BLaER1 (cell line): ENCODE measurements around the gene C5orf46.

Experiments
- H3K27ac ChIP-seq: shearing (Covaris generic); formaldehyde crosslinking; 2 replicates; pipeline ENCODE4 v1.8.1; 2022
- H3K27me3 ChIP-seq: shearing (Covaris generic); formaldehyde crosslinking; 2 replicates; pipeline ENCODE4 v1.8.1; 2022
- H3K36me3 ChIP-seq: shearing (Covaris generic); formaldehyde crosslinking; 2 replicates; pipeline ENCODE4 v1.8.1; 2022
- H3K4me1 ChIP-seq: shearing (Covaris generic); formaldehyde crosslinking; 2 replicates; pipeline ENCODE4 v1.8.1; 2022
- H3K4me2 ChIP-seq: shearing (Covaris generic); formaldehyde crosslinking; 2 replicates; pipeline ENCODE4 v1.8.1; 2022
- H3K4me3 ChIP-seq: shearing (Covaris generic); formaldehyde crosslinking; 2 replicates; pipeline ENCODE4 v1.8.1; 2022
- H3K9ac ChIP-seq: shearing (Covaris generic); formaldehyde crosslinking; 2 replicates; pipeline ENCODE4 v1.8.1; 2022
- H3K9me3 ChIP-seq: shearing (Covaris generic); formaldehyde crosslinking; 2 replicates; pipeline ENCODE4 v1.8.1; 2022
- H4K20me1 ChIP-seq: shearing (Covaris generic); formaldehyde crosslinking; 2 replicates; pipeline ENCODE4 v1.8.1; 2022
- Cebpa-rat ChIP-seq: shearing (Covaris generic); IDR thresholded peaks from 2 replicates; pipeline ENCODE4 v1.8.1; 2022

The C5orf46 gene

DNA sequence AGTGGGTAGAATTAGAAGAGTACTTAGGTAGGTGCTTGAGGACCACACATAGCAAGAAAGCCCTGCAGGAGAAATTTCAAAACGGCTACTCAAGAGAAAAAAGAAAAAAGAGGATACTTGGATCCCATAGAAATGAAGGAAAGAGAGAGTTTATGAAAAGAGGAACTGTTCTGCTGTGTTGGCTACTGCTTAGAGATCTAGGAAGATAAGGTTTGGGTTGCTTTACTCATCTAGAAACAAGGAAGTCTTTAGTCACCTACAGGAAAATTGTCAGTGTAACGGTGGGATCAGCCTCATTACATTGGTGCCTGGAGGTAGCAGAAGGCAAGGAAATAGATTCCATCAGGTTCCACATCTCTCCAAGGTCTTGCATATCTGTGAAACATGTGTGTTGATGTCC is 14.8 kb upstream of the C5orf46 start:
- Histone ChIP-seq H3K9me3 (no peaks in the 10 kb centered on the region), H4K20me1 (no peaks in the 10 kb centered on the region), H3K36me3 (no peaks in the 10 kb centered on the region), H3K27me3 (no peaks in the 10 kb centered on the region), H3K4me1 (no peaks in the 10 kb centered on the region), H3K9ac (no peak overlapping the region), H3K27ac (no peak overlapping the region), H3K4me2 (no peak overlapping the region), H3K4me3 (no peak overlapping the region)
- TF ChIP-seq Cebpa-rat, result no peak

- no peak overlapping the region for H3K27ac ChIP-seq
- H3K36me3 ChIP-seq, result no peaks in the 10 kb centered on the region
- TF ChIP-seq Cebpa-rat, result no peak
- H3K4me1 ChIP-seq, result no peaks in the 10 kb centered on the region
- H3K4me2 ChIP-seq, result no peak overlapping the region
- H3K9ac ChIP-seq, result no peak overlapping the region
- no peaks in the 10 kb centered on the region for H3K9me3 ChIP-seq
- H3K4me3 ChIP-seq, result no peak overlapping the region
- H4K20me1 ChIP-seq, result no peaks in the 10 kb centered on the region
- no peaks in the 10 kb centered on the region for H3K27me3 ChIP-seq
Measured at GRCh38 chr5:147920420-147921030, 14.2 kb upstream of the C5orf46 start.

DNA sequence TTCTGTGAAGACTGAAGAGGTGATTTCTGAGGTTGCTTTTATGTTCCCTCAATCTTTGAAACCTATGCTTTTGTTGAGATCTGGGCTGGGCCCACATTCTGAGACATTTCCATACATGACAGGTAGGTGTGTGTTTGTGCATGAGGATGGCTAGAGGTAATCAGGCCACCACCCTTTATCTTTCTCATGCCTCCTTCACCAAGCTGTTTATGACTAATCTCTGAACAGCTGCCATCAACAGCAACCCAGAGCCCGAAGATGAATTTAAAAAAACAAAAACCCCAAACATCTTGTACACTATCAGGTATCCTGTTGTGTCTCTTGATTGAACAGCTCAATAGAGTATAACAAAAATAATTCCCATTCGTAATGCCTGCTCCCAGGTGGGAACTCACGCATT is 12.6 kb upstream of the C5orf46 start:
- H3K4me2 ChIP-seq, result no peak overlapping the region
- no peaks in the 10 kb centered on the region for H3K9me3 ChIP-seq
- H3K4me1 ChIP-seq, result no peaks in the 10 kb centered on the region
- no peaks in the 10 kb centered on the region for H3K36me3 ChIP-seq
- no peak for TF ChIP-seq Cebpa-rat
- no peak overlapping the region for H3K9ac ChIP-seq
- no peaks in the 10 kb centered on the region for H4K20me1 ChIP-seq
- no peaks in the 10 kb centered on the region for H3K27me3 ChIP-seq
- H3K27ac ChIP-seq, result no peak overlapping the region
- no peak overlapping the region for H3K4me3 ChIP-seq

GRCh38 chr5:147918101-147918685 is 11.9 kb upstream of the C5orf46 start:
- no peak for TF ChIP-seq Cebpa-rat
- H3K27ac ChIP-seq, result no peak overlapping the region
- H3K4me2 ChIP-seq, result no peak overlapping the region

GRCh38 chr5:147913786-147914185 is 7.4 kb upstream of the C5orf46 start:
- Histone ChIP-seq H3K4me2 (no peak overlapping the region), H4K20me1 (no peaks in the 10 kb centered on the region), H3K36me3 (no peaks in the 10 kb centered on the region), H3K4me3 (no peak overlapping the region), H3K27me3 (no peaks in the 10 kb centered on the region), H3K9me3 (no peaks in the 10 kb centered on the region), H3K4me1 (no peaks in the 10 kb centered on the region), H3K27ac (no peak overlapping the region), H3K9ac (no peak overlapping the region)
- TF ChIP-seq Cebpa-rat, result no peak

More at GRCh38 chr5:147918101-147918685, 11.9 kb upstream of the C5orf46 start:
- H3K36me3 ChIP-seq, result no peaks in the 10 kb centered on the region
- no peak overlapping the region for H3K4me3 ChIP-seq
- no peaks in the 10 kb centered on the region for H4K20me1 ChIP-seq
- no peaks in the 10 kb centered on the region for H3K4me1 ChIP-seq
- no peaks in the 10 kb centered on the region for H3K9me3 ChIP-seq
- no peak overlapping the region for H3K9ac ChIP-seq
- no peaks in the 10 kb centered on the region for H3K27me3 ChIP-seq

- H3K4me1 ChIP-seq, result no peaks in the 10 kb centered on the region
- no peak overlapping the region for H3K4me2 ChIP-seq
- no peaks in the 10 kb centered on the region for H3K27me3 ChIP-seq
- H3K27ac ChIP-seq, result no peak overlapping the region
- H3K36me3 ChIP-seq, result no peaks in the 10 kb centered on the region
- H4K20me1 ChIP-seq, result no peaks in the 10 kb centered on the region
- H3K9ac ChIP-seq, result no peak overlapping the region
- no peaks in the 10 kb centered on the region for H3K9me3 ChIP-seq
- H3K4me3 ChIP-seq, result no peak overlapping the region
- no peak for TF ChIP-seq Cebpa-rat
Measured at GRCh38 chr5:147912011-147912410, 5.7 kb upstream of the C5orf46 start.

- Histone ChIP-seq H3K36me3 (no peaks in the 10 kb centered on the region), H3K4me2 (no peak overlapping the region), H3K4me3 (no peak overlapping the region), H4K20me1 (no peaks in the 10 kb centered on the region), H3K27ac (no peak overlapping the region), H3K4me1 (no peaks in the 10 kb centered on the region), H3K27me3 (no peaks in the 10 kb centered on the region), H3K9ac (no peak overlapping the region), H3K9me3 (no peaks in the 10 kb centered on the region)
- no peak for TF ChIP-seq Cebpa-rat
Measured at GRCh38 chr5:147911427-147911826, 5.1 kb upstream of the C5orf46 start.

GRCh38 chr5:147904110-147904509 is 2.2 kb downstream of the C5orf46 start:
- Histone ChIP-seq H4K20me1 (no peaks in the 10 kb centered on the region), H3K9ac (no peak overlapping the region), H3K4me3 (no peak overlapping the region), H3K36me3 (no peaks in the 10 kb centered on the region), H3K27ac (no peak overlapping the region), H3K4me1 (no peaks in the 10 kb centered on the region), H3K27me3 (no peaks in the 10 kb centered on the region), H3K4me2 (no peak overlapping the region), H3K9me3 (no peaks in the 10 kb centered on the region)
- TF ChIP-seq Cebpa-rat, result no peak

GRCh38 chr5:147902609-147903115 is 3.7 kb downstream of the C5orf46 start:
- H3K4me3 ChIP-seq, result no peak overlapping the region
- H3K27me3 ChIP-seq, result no peaks in the 10 kb centered on the region
- H3K9me3 ChIP-seq, result no peaks in the 10 kb centered on the region
- no peak for TF ChIP-seq Cebpa-rat
- no peak overlapping the region for H3K27ac ChIP-seq
- no peaks in the 10 kb centered on the region for H3K4me1 ChIP-seq
- no peak overlapping the region for H3K9ac ChIP-seq
- no peaks in the 10 kb centered on the region for H3K36me3 ChIP-seq
- no peak overlapping the region for H3K4me2 ChIP-seq
- H4K20me1 ChIP-seq, result no peaks in the 10 kb centered on the region

DNA sequence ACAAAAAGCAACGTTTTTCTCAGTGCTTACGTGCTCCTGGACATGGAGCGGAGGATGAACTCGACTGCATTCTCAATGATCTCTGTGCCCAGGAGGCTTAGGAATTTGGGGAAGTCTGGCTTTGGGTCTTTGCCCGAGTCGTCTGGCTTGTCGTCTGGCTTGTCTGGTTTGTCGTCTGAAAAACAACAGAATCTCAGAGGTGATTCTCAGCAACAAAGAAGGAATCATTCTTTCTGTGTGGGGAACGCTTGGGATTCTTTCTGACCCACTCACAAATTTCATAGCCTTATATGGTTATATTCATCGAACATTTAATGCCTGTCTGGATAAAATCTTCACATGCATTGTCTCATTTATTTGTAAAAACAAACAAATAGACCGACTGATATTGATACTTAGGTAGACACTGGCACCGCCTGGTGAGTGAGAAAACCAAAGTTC is 4.7 kb downstream of the C5orf46 start:
- H3K4me3 ChIP-seq, result no peak overlapping the region
- H3K27ac ChIP-seq, result no peak overlapping the region
- H3K36me3 ChIP-seq, result no peaks in the 10 kb centered on the region
- no peaks in the 10 kb centered on the region for H3K4me1 ChIP-seq
- no peak for TF ChIP-seq Cebpa-rat
- no peak overlapping the region for H3K4me2 ChIP-seq
- no peaks in the 10 kb centered on the region for H3K9me3 ChIP-seq
- no peak overlapping the region for H3K9ac ChIP-seq
- no peaks in the 10 kb centered on the region for H4K20me1 ChIP-seq
- H3K27me3 ChIP-seq, result no peaks in the 10 kb centered on the region
